Neuronal stem cell (in vitro differentiated cells): ENCODE data around the gene THRA.
A peak's percentile ranks its signal among the peaks of the same experiment; 100 is the strongest.

Experiments
- DNase-seq: peaks from one replicate; pipeline ENCODE4 v3.0.0-alpha.2; 2013; ENCODE audit warnings: low spot score
- H2AFZ ChIP-seq: one replicate; pipeline ENCODE4 v1.6.1; 2013; ENCODE audit warnings: mild to moderate bottlenecking, low read length, inconsistent platforms
- H2AK5ac ChIP-seq: 2 replicates; pipeline ENCODE4 v1.6.1; 2013; ENCODE audit warnings: low read depth, mild to moderate bottlenecking, inconsistent platforms, low read length, moderate library complexity, mixed read lengths
- H2BK120ac ChIP-seq: 2 replicates; pipeline ENCODE4 v1.6.1; 2013; ENCODE audit warnings: low read depth, mild to moderate bottlenecking, inconsistent platforms, low read length, moderate library complexity, mixed read lengths
- H2BK12ac ChIP-seq: one replicate; pipeline ENCODE4 v1.6.1; 2013; ENCODE audit warnings: low read length, inconsistent platforms
- H2BK15ac ChIP-seq: 2 replicates; pipeline ENCODE4 v1.6.1; 2013; ENCODE audit warnings: mild to moderate bottlenecking, low read length, inconsistent platforms, mixed read lengths
- H2BK5ac ChIP-seq: one replicate; pipeline ENCODE4 v1.6.1; 2013; ENCODE audit warnings: inconsistent platforms, mild to moderate bottlenecking, low read length, moderate library complexity
- H3K14ac ChIP-seq: one replicate; pipeline ENCODE4 v1.6.1; 2013; ENCODE audit warnings: low read length, inconsistent platforms
- H3K18ac ChIP-seq: 2 replicates; pipeline ENCODE4 v1.6.1; 2013; ENCODE audit warnings: low read length, inconsistent platforms
- H3K23ac ChIP-seq: 2 replicates; pipeline ENCODE4 v1.6.1; 2013; ENCODE audit warnings: low read depth, mild to moderate bottlenecking, mixed read lengths, low read length, inconsistent platforms; ENCODE audit not compliant: poor library complexity
- H3K27ac ChIP-seq: replicated peaks from 3 replicates; pipeline ENCODE4 v1.5.1; 2013; ENCODE audit warnings: low read length, inconsistent platforms
- H3K27me3 ChIP-seq, 3 experiments: 2 replicates each; pipeline ENCODE4 v1.6.1; 2013; ENCODE audit warnings: low read length in 3 of 3, mild to moderate bottlenecking in 2 of 3, inconsistent platforms in 1 of 3, low read depth in 1 of 3, mixed read lengths in 1 of 3, moderate library complexity in 1 of 3; ENCODE audit not compliant: control insufficient read depth in 3 of 3, insufficient read depth in 3 of 3
- H3K36me3 ChIP-seq, 2 donors: replicated peaks in 1 of 2; 2 replicates each; pipeline ENCODE4 v1.6.1; 2013; ENCODE audit warnings: low read length in 2 of 2; ENCODE audit not compliant: control insufficient read depth in 2 of 2, insufficient read depth in 2 of 2
- H3K4ac ChIP-seq: 2 replicates; pipeline ENCODE4 v1.6.1; 2013; ENCODE audit warnings: inconsistent platforms, mild to moderate bottlenecking, low read length, moderate library complexity
- H3K4me1 ChIP-seq, 2 donors: 1 replicate in 1 of 2; 2 replicates in 1 of 2; pipeline ENCODE4 v1.6.1; 2013; ENCODE audit warnings: low read length in 2 of 2, low read depth in 1 of 2; ENCODE audit not compliant: control insufficient read depth in 2 of 2, insufficient read depth in 1 of 2
- H3K4me2 ChIP-seq: one replicate; pipeline ENCODE4 v1.6.1; 2013; ENCODE audit warnings: mild to moderate bottlenecking, low read length, inconsistent platforms; ENCODE audit not compliant: insufficient read depth, poor library complexity, severe bottlenecking
- H3K4me3 ChIP-seq, 2 donors: 2 replicates each; pipeline ENCODE4 v1.5.1; 2013; ENCODE audit warnings: low read length in 2 of 2, mild to moderate bottlenecking in 2 of 2, inconsistent platforms in 1 of 2, moderate library complexity in 1 of 2
- H3K79me1 ChIP-seq: one replicate; pipeline ENCODE4 v1.6.1; 2013; ENCODE audit warnings: low read depth, mild to moderate bottlenecking, inconsistent platforms, low read length, moderate library complexity
- H3K9ac ChIP-seq: one replicate; pipeline ENCODE4 v1.6.1; 2013; ENCODE audit warnings: mild to moderate bottlenecking, low read depth, low read length, inconsistent platforms; ENCODE audit not compliant: poor library complexity
- H3K9me3 ChIP-seq, 2 donors: replicated peaks in 1 of 2; 2 replicates each; pipeline versions ENCODE3 to v1.6.1; 2013; ENCODE audit warnings: low read length in 2 of 2, mild to moderate bottlenecking in 2 of 2, inconsistent platforms in 1 of 2, low read depth in 1 of 2, mixed read lengths in 1 of 2, moderate library complexity in 1 of 2; ENCODE audit not compliant: control insufficient read depth in 2 of 2, insufficient read depth in 1 of 2
- H4K8ac ChIP-seq: one replicate; pipeline ENCODE4 v1.6.1; 2013; ENCODE audit warnings: low read depth, mild to moderate bottlenecking, inconsistent platforms, low read length, moderate library complexity
- H4K91ac ChIP-seq: one replicate; pipeline ENCODE4 v1.6.1; 2013; ENCODE audit warnings: low read length, low read depth, mild to moderate bottlenecking, inconsistent platforms; ENCODE audit not compliant: poor library complexity
- WGBS, 2 donors: extraction: QIAGEN DNeasy Blood & Tissue Kit; methylation state at CpG; one replicate each; pipeline ENCODE4 v1.1.7; 2013; ENCODE audit warnings: missing lambda C conversion rate in 2 of 2, mixed read lengths in 1 of 2; ENCODE audit not compliant: insufficient read length in 2 of 2, insufficient replicate concordance in 1 of 2; ENCODE audit errors: extremely low coverage in 2 of 2; 5-methylcytosine and 5-hydroxymethylcytosine counted together

The THRA gene

GRCh38 chr17:40094874-40095273, 32.1 kb downstream of the THRA start:
- H3K14ac ChIP-seq, result no peak overlapping the region
- peaks cover 20 to 34% of the 10 kb centered on the region in 2 donors for H3K36me3 ChIP-seq
- peaks cover 16 to 24% of the 10 kb centered on the region in 2 donors for H3K4me1 ChIP-seq
- H3K23ac ChIP-seq, result no peak overlapping the region
- no peak overlapping the region for H2BK5ac ChIP-seq
- H4K91ac ChIP-seq, result no peak overlapping the region
- no peak overlapping the region for H2AK5ac ChIP-seq
- no peak overlapping the region for H4K8ac ChIP-seq
- H3K27ac ChIP-seq, result no peak overlapping the region
- H3K27me3 ChIP-seq, result peaks cover 0 to 7% (median 5%) of the 10 kb centered on the region in 3 experiments
- H2BK12ac ChIP-seq, result no peak overlapping the region
- no peak for DNase-seq
- H3K4ac ChIP-seq, result no peak overlapping the region
- H2BK15ac ChIP-seq, result no peak overlapping the region
- H2BK120ac ChIP-seq, result no peak overlapping the region
- peaks cover 0 to 4% of the 10 kb centered on the region in 2 donors for H3K9me3 ChIP-seq
- no peak overlapping the region for H2AFZ ChIP-seq
- no CpG with 5 or more reads among the region's 14 CpGs for WGBS, 2 donors
- H3K9ac ChIP-seq, result no peak overlapping the region
- H3K18ac ChIP-seq, result no peak overlapping the region
- H3K4me3 ChIP-seq, result no peak overlapping the region
- no peak overlapping the region for H3K4me2 ChIP-seq
- H3K79me1 ChIP-seq, result no peaks in the 10 kb centered on the region

GRCh38 chr17:40095351-40095943, 32.7 kb downstream of the THRA start:
- Histone ChIP-seq H3K4me3 (no peak overlapping the region), H4K8ac (no peak overlapping the region), H3K9ac (no peak overlapping the region), H3K79me1 (no peaks in the 10 kb centered on the region), H2BK15ac (no peak overlapping the region), H3K36me3 (peaks cover 20 to 34% of the 10 kb centered on the region in 2 donors), H3K9me3 (peaks cover 0 to 4% of the 10 kb centered on the region in 2 donors), H3K23ac (peak overlapping the region; percentile 23), H4K91ac (no peak overlapping the region), H2BK120ac (no peak overlapping the region), H3K27ac (no peak overlapping the region), H3K4me2 (no peak overlapping the region), H2AFZ (no peak overlapping the region), H2BK5ac (no peak overlapping the region), H2BK12ac (no peak overlapping the region), H3K27me3 (peaks cover 0 to 12% (median 8%) of the 10 kb centered on the region in 3 experiments), H2AK5ac (no peak overlapping the region), H3K14ac (no peak overlapping the region), H3K18ac (no peak overlapping the region), H3K4ac (no peak overlapping the region), H3K4me1 (peaks cover 21 to 26% of the 10 kb centered on the region in 2 donors)
- no peak for DNase-seq
- WGBS, 2 donors, result no CpG with 5 or more reads among the region's 17 CpGs

GRCh38 chr17:40095944-40096791, 33.4 kb downstream of the THRA start:
- Histone ChIP-seq H3K36me3 (peaks cover 20 to 34% of the 10 kb centered on the region in 2 donors), H2BK5ac (no peak overlapping the region), H3K27ac (no peak overlapping the region), H3K79me1 (no peaks in the 10 kb centered on the region), H3K4me2 (no peak overlapping the region), H3K18ac (no peak overlapping the region), H2BK12ac (peak overlapping the region; percentile 66), H4K91ac (no peak overlapping the region), H2AFZ (no peak overlapping the region), H3K4me1 (peaks cover 24 to 31% of the 10 kb centered on the region in 2 donors), H3K4ac (no peak overlapping the region), H3K4me3 (no peak overlapping the region), H2BK15ac (no peak overlapping the region), H4K8ac (no peak overlapping the region), H2BK120ac (no peak overlapping the region), H2AK5ac (no peak overlapping the region), H3K9ac (peak overlapping the region; percentile 32), H3K9me3 (peaks cover 0 to 4% of the 10 kb centered on the region in 2 donors), H3K23ac (peak overlapping the region; percentile 23), H3K27me3 (peaks cover 0 to 12% (median 8%) of the 10 kb centered on the region in 3 experiments), H3K14ac (no peak overlapping the region)
- WGBS, 2 donors, result no CpG with 5 or more reads among the region's 23 CpGs
- DNase-seq, result no peak

GRCh38 chr17:40097087-40097486, 34.3 kb downstream of the THRA start:
- no peak overlapping the region for H3K18ac ChIP-seq
- no peak overlapping the region for H2BK12ac ChIP-seq
- H3K36me3 ChIP-seq, result peaks cover 20 to 34% of the 10 kb centered on the region in 2 donors
- H2BK120ac ChIP-seq, result no peak overlapping the region
- H3K4me1 ChIP-seq, result peaks cover 20 to 28% of the 10 kb centered on the region in 2 donors
- no peak overlapping the region for H3K4me3 ChIP-seq
- peak overlapping the region; percentile 24 for H2AK5ac ChIP-seq
- WGBS, 2 donors, result no CpG with 5 or more reads among the region's 10 CpGs
- H3K9me3 ChIP-seq, result peaks cover 0 to 4% of the 10 kb centered on the region in 2 donors
- H3K23ac ChIP-seq, result no peak overlapping the region
- H3K4ac ChIP-seq, result no peak overlapping the region
- no peak overlapping the region for H3K27ac ChIP-seq
- H2AFZ ChIP-seq, result no peak overlapping the region
- no peak overlapping the region for H4K91ac ChIP-seq
- no peak overlapping the region for H2BK15ac ChIP-seq
- H3K4me2 ChIP-seq, result no peak overlapping the region
- no peak overlapping the region for H2BK5ac ChIP-seq
- no peak overlapping the region for H4K8ac ChIP-seq
- DNase-seq, result no peak
- no peaks in the 10 kb centered on the region for H3K79me1 ChIP-seq
- H3K27me3 ChIP-seq, result peaks cover 0 to 12% (median 8%) of the 10 kb centered on the region in 3 experiments
- H3K14ac ChIP-seq, result no peak overlapping the region
- H3K9ac ChIP-seq, result peak overlapping the region; percentile 51
